Naive thymus-derived CD4-positive, alpha-beta T cell (primary cell): ENCODE measurements around the gene ZNF205. TPM values are rescaled to one million over a fixed set of nuclear protein-coding genes. Genes with fewer than 3 reads are reported as not detected.
"Not testable (repeated sequence)": the region's sequence is repeated elsewhere in the genome, so short reads cannot be mapped to it uniquely, and the experiment has no call there.

Experiments used
- ATAC-seq: fragments of 150-1000 bp; cut with Tn5 transposase; 2 replicates; pipeline ENCODE4 v1.10.0; 2021; ENCODE audit warnings: mild to moderate bottlenecking, moderate library complexity
- CTCF ChIA-PET: fragments of 350-600 bp; sonication (Branson Sonifier 250); formaldehyde crosslinking; loops from one replicate; lab custom pipeline; 2021; ENCODE audit warnings: antibody characterized with exemption; lab: Charles Lee
- POLR2A ChIA-PET: fragments of 350-600 bp; sonication (Branson Sonifier 250); formaldehyde crosslinking; loops from one replicate; lab custom pipeline; 2021; ENCODE audit warnings: antibody characterized with exemption, inconsistent platforms; lab: Charles Lee
- DNase-seq, 9 donors: peaks; one replicate each; pipeline versions ENCODE4 v3.0.0 to v3.0.0-alpha.2; 2020 to 2022; ENCODE audit warnings: mixed read lengths in 1 of 9
- H3K27ac ChIP-seq: one replicate; pipeline ENCODE4 v1.7.0; 2013; ENCODE audit warnings: mild to moderate bottlenecking, low read depth, low read length, moderate library complexity
- H3K27me3 ChIP-seq, 2 donors: one replicate each; pipeline ENCODE4 v1.7.0; 2013; ENCODE audit warnings: low read length in 2 of 2, mild to moderate bottlenecking in 2 of 2, moderate library complexity in 2 of 2; ENCODE audit not compliant: control insufficient read depth in 2 of 2, insufficient read depth in 2 of 2
- H3K36me3 ChIP-seq, 3 experiments: 1 replicate in 2 of 3; 2 replicates in 1 of 3; pipeline ENCODE4 v1.7.0; 2013; ENCODE audit warnings: low read length in 3 of 3, mild to moderate bottlenecking in 3 of 3, moderate library complexity in 1 of 3; ENCODE audit not compliant: insufficient read depth in 3 of 3, control insufficient read depth in 2 of 3
- H3K4me1 ChIP-seq, 2 donors: one replicate each; pipeline ENCODE4 v1.7.0; 2013; ENCODE audit warnings: low read length in 2 of 2, mild to moderate bottlenecking in 2 of 2, moderate library complexity in 1 of 2; ENCODE audit not compliant: control insufficient read depth in 2 of 2, insufficient read depth in 2 of 2
- H3K4me3 ChIP-seq: 2 replicates; pipeline ENCODE4 v1.7.0; 2013; ENCODE audit warnings: mild to moderate bottlenecking, low read length
- H3K9me3 ChIP-seq, 3 experiments: 1 replicate in 2 of 3; 2 replicates in 1 of 3; pipeline ENCODE4 v1.7.0; 2013; ENCODE audit warnings: low read length in 3 of 3; ENCODE audit not compliant: control insufficient read depth in 2 of 3
- H3K27ac Mint-ChIP-seq, 9 donors: one replicate each; pipeline ENCODE4 v1.8.0; 2020 to 2022; ENCODE audit warnings: mixed read lengths in 9 of 9, mild to moderate bottlenecking in 8 of 9, moderate library complexity in 5 of 9, inconsistent platforms in 2 of 9
- H3K27me3 Mint-ChIP-seq, 5 donors: one replicate each; pipeline ENCODE4 v1.8.0; 2021 to 2022; ENCODE audit warnings: mixed read lengths in 5 of 5, mild to moderate bottlenecking in 1 of 5
- H3K36me3 Mint-ChIP-seq, 5 donors: one replicate each; pipeline ENCODE4 v1.8.0; 2020 to 2022; ENCODE audit warnings: mixed read lengths in 5 of 5, mild to moderate bottlenecking in 3 of 5, inconsistent platforms in 1 of 5
- H3K4me1 Mint-ChIP-seq, 7 donors: one replicate each; pipeline ENCODE4 v1.8.0; 2020 to 2022; ENCODE audit warnings: mixed read lengths in 7 of 7, mild to moderate bottlenecking in 3 of 7, inconsistent platforms in 1 of 7
- H3K4me3 Mint-ChIP-seq, 10 donors: one replicate each; pipeline ENCODE4 v1.8.0; 2020 to 2022; ENCODE audit warnings: mild to moderate bottlenecking in 10 of 10, mixed read lengths in 10 of 10, moderate library complexity in 6 of 10, inconsistent platforms in 2 of 10
- H3K9me3 Mint-ChIP-seq, 11 donors: one replicate each; pipeline ENCODE4 v1.8.0; 2020 to 2022; ENCODE audit warnings: mixed read lengths in 11 of 11, mild to moderate bottlenecking in 4 of 11, inconsistent platforms in 1 of 11, moderate library complexity in 1 of 11
- intact Hi-C, 2 donors: fragments of 100-400 bp; cut with micrococcal nuclease; formaldehyde crosslinking; loops; one replicate each; pipeline ENCODE4 v1.15.1; 2023
- polyA plus RNA-seq, 2 donors: library from polyadenylated mRNA; unstranded; fragments of 300-500 nt; fragmentation: Illumina TruSeq; gene quantifications; one replicate each; pipeline ENCODE4 v1.2.3, GENCODE V29; 2021
- total RNA-seq, 6 experiments: library from RNA in 5 of 6; stranded (reverse) in 5 of 6; gene quantifications; 1 replicate in 5 of 6; 2 replicates in 1 of 6; pipeline ENCODE4 v1.2.3 and lab custom pipeline; 2021 to 2026

ZNF205 gene
- total and polyA plus RNA-seq, 7 experiments from 2014 or later = 0.09 to 0.29 TPM; not detected in 5

- DNase-seq (no peak), ATAC-seq (no peak)
- H3K36me3 ChIP-seq = peaks cover 0 to 57% (median 0%) of the 10 kb centered on the region in 3 experiments
- H3K36me3 Mint-ChIP-seq = peaks cover 4 to 26% (median 8%) of the 10 kb centered on the region in 5 donors
- H3K4me1 Mint-ChIP-seq = peaks cover 2 to 27% (median 20%) of the 10 kb centered on the region in 7 donors
- H3K27me3 ChIP-seq = no peaks in the 10 kb centered on the region
- CTCF ChIA-PET = interaction anchor here (1.0 kb wide), 1 partner anchor 107 kb away, joined by 3 read pairs; no protein-coding TSS in a partner anchor
- H3K4me1 ChIP-seq = peaks cover 0 to 6% of the 10 kb centered on the region in 2 donors
- H3K4me3 ChIP-seq = no peak overlapping the region
- no peak overlapping the region for H3K27ac ChIP-seq
- H3K9me3 ChIP-seq = no peaks in the 10 kb centered on the region
- POLR2A ChIA-PET = interaction anchor here (1.5 to 11.8 kb wide), 4 partner anchors 9 to 63 kb away, joined by 3 to 95 read pairs (median 6); no protein-coding TSS in a partner anchor
- no peak overlapping the region for H3K4me3 Mint-ChIP-seq
- H3K27ac Mint-ChIP-seq = no peak overlapping the region
- no peaks in the 10 kb centered on the region for H3K9me3 Mint-ChIP-seq
- no peaks in the 10 kb centered on the region for H3K27me3 Mint-ChIP-seq
- intact Hi-C loops = loop anchor here (5.0 to 10.0 kb wide), 2 partner anchors 364 to 712 kb away; partner anchors contain the start of genes CCNF (in 1 of the 2) and ELOB (in 1 of the 2)
Measured at GRCh38 chr16:3138823-3139426, 26.5 kb downstream of the ZNF205 start.

- Mint-ChIP-seq H3K36me3 (peaks cover 4 to 26% (median 8%) of the 10 kb centered on the region in 5 donors), H3K4me3 (peak overlapping the region in 1 of 10 donors; percentile 53), H3K4me1 (peaks cover 0 to 22% (median 19%) of the 10 kb centered on the region in 7 donors), H3K27ac (peak overlapping the region in 1 of 9 donors; percentile 20)
- H3K36me3 ChIP-seq = peaks cover 0 to 57% (median 0%) of the 10 kb centered on the region in 3 experiments
- H3K9me3 Mint-ChIP-seq, H3K4me3 ChIP-seq, H3K9me3 ChIP-seq, H3K27me3 Mint-ChIP-seq, H3K27ac ChIP-seq, DNase-seq, H3K27me3 ChIP-seq, H3K4me1 ChIP-seq, ATAC-seq: not testable (repeated sequence)
- intact Hi-C loops = loop anchor here (5.0 to 10.0 kb wide), 2 partner anchors 365 to 712 kb away; partner anchors contain the start of genes CCNF (in 1 of the 2) and ELOB (in 1 of the 2)
- CTCF ChIA-PET = interaction anchor here (0.6 to 1.0 kb wide), 2 partner anchors 108 to 323 kb away, joined by 3 read pairs; no protein-coding TSS in a partner anchor
- POLR2A ChIA-PET = interaction anchor here (1.5 to 1.6 kb wide), 2 partner anchors 11 to 64 kb away, joined by 3 to 5 read pairs; no protein-coding TSS in a partner anchor
Measured at GRCh38 chr16:3139561-3139960, 27.2 kb downstream of the ZNF205 start.

GRCh38 chr16:3140603-3141427, 28.4 kb downstream of the ZNF205 start:
- Histone ChIP-seq H3K4me1 (peaks cover 0 to 6% of the 10 kb centered on the region in 2 donors), H3K27ac (no peak overlapping the region), H3K36me3 (peaks cover 0 to 54% (median 0%) of the 10 kb centered on the region in 3 experiments), H3K27me3 (no peaks in the 10 kb centered on the region), H3K4me3 (no peak overlapping the region), H3K9me3 (no peaks in the 10 kb centered on the region)
- Mint-ChIP-seq H3K36me3 (peaks cover 4 to 26% (median 8%) of the 10 kb centered on the region in 5 donors), H3K4me3 (no peak overlapping the region), H3K27me3 (no peaks in the 10 kb centered on the region), H3K27ac (no peak overlapping the region), H3K4me1 (peaks cover 0 to 17% (median 13%) of the 10 kb centered on the region in 7 donors), H3K9me3 (no peaks in the 10 kb centered on the region)
- ChIA-PET CTCF (interaction anchor here (0.6 to 0.8 kb wide), 2 partner anchors 9 to 112 kb away, joined by 3 to 4 read pairs; no protein-coding TSS in a partner anchor), POLR2A (no interaction called here)
- ATAC-seq (no peak), DNase-seq (no peak)
- intact Hi-C loops = no loop called here

- no peak overlapping the region for H3K27ac Mint-ChIP-seq
- Histone ChIP-seq H3K4me3 (no peak overlapping the region), H3K36me3 (peaks cover 0 to 54% (median 0%) of the 10 kb centered on the region in 3 experiments), H3K27me3 (no peaks in the 10 kb centered on the region), H3K9me3 (no peaks in the 10 kb centered on the region), H3K4me1 (no peaks in the 10 kb centered on the region), H3K27ac (no peak overlapping the region)
- ATAC-seq (no peak), DNase-seq (no peak)
- H3K4me1 Mint-ChIP-seq = peaks cover 0 to 16% (median 7%) of the 10 kb centered on the region in 7 donors
- H3K4me3 Mint-ChIP-seq = no peak overlapping the region
- H3K27me3 Mint-ChIP-seq = no peaks in the 10 kb centered on the region
- no peaks in the 10 kb centered on the region for H3K9me3 Mint-ChIP-seq
- CTCF ChIA-PET = interaction anchor here (0.5 kb wide), 1 partner anchor 28 kb away, joined by 3 read pairs; no protein-coding TSS in a partner anchor
- POLR2A ChIA-PET = no interaction called here
- intact Hi-C loops = no loop called here
- peaks cover 4 to 26% (median 8%) of the 10 kb centered on the region in 5 donors for H3K36me3 Mint-ChIP-seq
Measured at GRCh38 chr16:3141781-3142311, 29.5 kb downstream of the ZNF205 start.

- no peaks in the 10 kb centered on the region for H3K27me3 Mint-ChIP-seq
- no peak for ATAC-seq
- intact Hi-C loops = no loop called here
- CTCF ChIA-PET = interaction anchor here (0.5 kb wide), 1 partner anchor 27 kb away, joined by 3 read pairs; no protein-coding TSS in a partner anchor
- no peaks in the 10 kb centered on the region for H3K4me1 ChIP-seq
- H3K4me3 ChIP-seq = no peak overlapping the region
- no peaks in the 10 kb centered on the region for H3K9me3 ChIP-seq
- POLR2A ChIA-PET = no interaction called here
- peaks cover 0 to 49% (median 0%) of the 10 kb centered on the region in 3 experiments for H3K36me3 ChIP-seq
- no peaks in the 10 kb centered on the region for H3K27me3 ChIP-seq
- H3K27ac ChIP-seq = no peak overlapping the region
- no peak for DNase-seq
- peaks cover 4 to 26% (median 8%) of the 10 kb centered on the region in 5 donors for H3K36me3 Mint-ChIP-seq
- H3K9me3 Mint-ChIP-seq = no peaks in the 10 kb centered on the region
- H3K4me1 Mint-ChIP-seq = peaks cover 0 to 11% (median 4%) of the 10 kb centered on the region in 7 donors
- H3K27ac Mint-ChIP-seq = no peak overlapping the region
- no peak overlapping the region for H3K4me3 Mint-ChIP-seq
Measured at GRCh38 chr16:3142327-3142726, 29.9 kb downstream of the ZNF205 start.

GRCh38 chr16:3142770-3143169, 30.4 kb downstream of the ZNF205 start:
- Histone ChIP-seq H3K4me1 (no peaks in the 10 kb centered on the region), H3K4me3 (no peak overlapping the region), H3K9me3 (no peaks in the 10 kb centered on the region), H3K27ac (no peak overlapping the region), H3K27me3 (no peaks in the 10 kb centered on the region), H3K36me3 (peaks cover 0 to 45% (median 0%) of the 10 kb centered on the region in 3 experiments)
- peaks cover 0 to 6% (median 2%) of the 10 kb centered on the region in 7 donors for H3K4me1 Mint-ChIP-seq
- no peak overlapping the region for H3K27ac Mint-ChIP-seq
- CTCF ChIA-PET = no interaction called here
- DNase-seq (no peak), ATAC-seq (no peak)
- peaks cover 4 to 22% (median 8%) of the 10 kb centered on the region in 5 donors for H3K36me3 Mint-ChIP-seq
- intact Hi-C loops = no loop called here
- no peaks in the 10 kb centered on the region for H3K9me3 Mint-ChIP-seq
- no peak overlapping the region for H3K4me3 Mint-ChIP-seq
- no peaks in the 10 kb centered on the region for H3K27me3 Mint-ChIP-seq
- POLR2A ChIA-PET = no interaction called here
